Skeletal muscle satellite cell (primary cell): ENCODE results near the gene PDIA5.

Source experiments
- H3K27me3 ChIP-seq: 2 replicates; pipeline ENCODE4 v1.7.0; 2013; ENCODE audit warnings: low read length; ENCODE audit not compliant: control insufficient read depth, insufficient read depth
- H3K36me3 ChIP-seq: 2 replicates; pipeline ENCODE4 v1.7.0; 2013; ENCODE audit warnings: mild to moderate bottlenecking, control low read depth, low read length; ENCODE audit not compliant: insufficient read depth
- H3K4me1 ChIP-seq: 2 replicates; pipeline ENCODE4 v1.7.0; 2013; ENCODE audit warnings: low read length; ENCODE audit not compliant: control insufficient read depth, insufficient read depth
- H3K4me2 ChIP-seq: 2 replicates; pipeline ENCODE4 v1.7.0; 2013; ENCODE audit warnings: mild to moderate bottlenecking, low read length
- H3K4me3 ChIP-seq: 2 replicates; pipeline ENCODE4 v1.7.0; 2013; ENCODE audit warnings: low read length
- H3K9ac ChIP-seq: 2 replicates; pipeline ENCODE4 v1.7.0; 2013; ENCODE audit warnings: mild to moderate bottlenecking, low read depth, low read length, moderate library complexity
- H3K9me3 ChIP-seq: replicated peaks from 2 replicates; pipeline ENCODE4 v1.7.0; 2013; ENCODE audit warnings: mild to moderate bottlenecking, control low read depth, low read length

The PDIA5 gene

GRCh38 chr3:123044981-123045763 is 21.7 kb upstream of the PDIA5 start:
- Histone ChIP-seq H3K9ac (no peak overlapping the region), H3K27me3 (peaks cover 28% of the 10 kb centered on the region), H3K36me3 (no peaks in the 10 kb centered on the region), H3K9me3 (no peaks in the 10 kb centered on the region), H3K4me1 (peaks cover 23% of the 10 kb centered on the region), H3K4me2 (peak overlapping the region; percentile 46), H3K4me3 (peak overlapping the region; percentile 8)

DNA sequence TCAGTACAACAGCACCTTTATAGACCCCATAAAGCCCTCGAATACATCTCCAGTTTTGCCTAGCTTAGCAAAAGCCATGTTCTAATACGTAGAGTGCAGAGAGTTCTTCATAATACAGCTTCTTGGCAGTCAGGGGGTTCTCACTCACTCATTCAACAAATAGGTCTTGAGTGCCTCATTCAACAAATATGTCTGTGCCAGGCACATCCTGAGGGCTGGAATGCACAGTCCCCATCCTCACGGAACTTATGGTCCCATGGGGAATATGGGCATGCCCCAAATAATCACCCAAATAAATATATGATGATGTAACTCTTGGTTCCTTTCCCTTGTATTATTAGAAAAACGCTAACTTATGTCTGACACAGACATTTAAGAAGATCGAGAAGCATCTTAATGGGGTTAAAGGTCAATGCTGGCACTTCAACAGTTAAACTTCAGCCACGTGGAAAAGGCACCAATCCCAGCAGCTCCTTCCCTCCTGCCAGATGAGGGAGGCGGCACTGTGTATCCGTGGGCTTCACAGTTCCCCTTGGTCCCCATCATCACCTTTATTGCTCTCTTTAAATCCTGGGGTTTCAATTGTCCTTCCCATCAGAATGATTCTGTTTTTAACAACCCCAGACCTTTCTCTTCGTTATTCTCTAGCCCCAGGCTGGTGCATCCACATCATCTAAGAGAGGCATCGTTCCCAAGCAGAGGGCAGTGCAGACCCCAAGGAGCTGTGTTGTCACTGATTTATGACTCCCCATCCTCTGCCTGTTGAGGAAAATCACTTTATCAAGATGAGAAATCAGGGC is 20.4 kb upstream of the PDIA5 start:
- Histone ChIP-seq H3K27me3 (peaks cover 17% of the 10 kb centered on the region), H3K4me3 (no peak overlapping the region), H3K4me1 (peaks cover 25% of the 10 kb centered on the region), H3K4me2 (peak overlapping the region; percentile 46), H3K9ac (no peak overlapping the region), H3K9me3 (no peaks in the 10 kb centered on the region), H3K36me3 (no peaks in the 10 kb centered on the region)

DNA sequence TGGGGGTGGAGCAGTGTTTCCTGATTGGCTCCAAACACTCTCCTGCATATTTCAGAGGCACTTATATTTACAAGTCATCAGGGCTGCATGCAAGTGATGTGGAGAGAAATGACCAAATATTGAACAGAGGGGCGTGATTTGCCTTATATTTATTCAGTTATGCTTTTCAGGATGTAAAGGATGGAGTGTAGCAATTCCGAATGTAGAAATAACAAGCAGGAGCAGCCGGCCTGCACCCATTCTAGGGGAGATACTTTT is 19.8 kb upstream of the PDIA5 start:
- Histone ChIP-seq H3K4me3 (no peak overlapping the region), H3K9me3 (no peaks in the 10 kb centered on the region), H3K27me3 (peaks cover 11% of the 10 kb centered on the region), H3K9ac (no peak overlapping the region), H3K4me2 (no peak overlapping the region), H3K4me1 (peaks cover 28% of the 10 kb centered on the region), H3K36me3 (no peaks in the 10 kb centered on the region)

DNA sequence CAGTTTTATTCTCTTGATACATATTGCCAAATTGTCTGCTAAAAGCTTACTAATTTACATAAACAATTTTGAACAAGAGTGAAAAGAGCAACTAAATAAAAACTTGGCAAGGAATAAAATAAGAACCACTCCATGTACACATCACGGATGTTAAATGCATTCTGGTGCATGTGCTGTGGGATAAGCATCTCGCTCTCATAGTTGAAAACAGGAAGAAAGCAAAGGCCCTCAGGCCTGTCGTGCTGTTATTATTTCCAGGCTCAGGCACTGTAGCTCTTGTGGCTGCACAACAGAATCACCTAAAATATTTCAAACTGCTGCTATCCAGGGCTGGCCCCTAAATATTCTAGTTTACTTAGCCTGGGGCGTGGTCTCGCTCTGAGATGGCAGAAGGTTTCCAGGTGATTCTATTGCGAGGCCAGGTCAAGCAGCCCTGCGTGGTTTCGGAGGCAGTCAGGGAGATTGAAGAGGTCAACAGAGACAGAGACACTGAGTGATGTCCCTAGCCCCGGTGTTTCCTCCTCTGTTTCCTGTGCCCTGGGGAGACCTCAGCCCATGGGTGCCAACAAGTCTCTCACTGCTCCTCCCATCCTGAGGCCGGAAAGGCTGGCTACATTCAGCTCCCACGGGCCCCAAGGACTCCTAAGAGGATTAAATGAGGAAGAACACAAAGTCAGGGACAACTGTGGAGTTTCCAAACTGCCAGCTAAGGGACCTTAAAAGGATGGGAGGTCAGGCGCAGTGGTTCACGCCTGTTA is 18.2 kb upstream of the PDIA5 start:
- H3K27me3 ChIP-seq: no peaks in the 10 kb centered on the region
- H3K36me3 ChIP-seq: no peaks in the 10 kb centered on the region
- no peak overlapping the region for H3K9ac ChIP-seq
- H3K4me2 ChIP-seq: no peak overlapping the region
- no peak overlapping the region for H3K4me3 ChIP-seq
- no peaks in the 10 kb centered on the region for H3K9me3 ChIP-seq
- H3K4me1 ChIP-seq: peaks cover 36% of the 10 kb centered on the region

DNA sequence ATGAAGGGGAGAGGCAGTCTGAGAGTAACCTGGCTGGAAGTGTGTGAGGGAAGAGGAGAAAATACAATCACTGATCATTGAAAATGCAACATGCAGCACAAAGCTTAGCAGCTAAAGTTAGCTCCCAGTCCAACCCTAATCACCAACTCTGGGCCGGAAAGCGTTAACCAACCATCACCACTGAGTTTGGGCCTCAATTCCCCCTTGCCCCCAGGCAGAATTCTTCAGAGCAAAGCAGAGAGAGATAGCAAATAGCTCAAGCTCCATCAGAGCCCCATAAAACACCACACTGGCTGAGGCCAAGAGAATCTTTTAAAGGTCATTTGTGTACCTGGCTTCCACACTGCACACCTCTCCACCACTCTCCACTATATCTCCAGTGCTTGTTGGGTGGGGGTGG is 16.2 kb upstream of the PDIA5 start:
- H3K4me1 ChIP-seq: peaks cover 26% of the 10 kb centered on the region
- H3K4me2 ChIP-seq: no peak overlapping the region
- no peaks in the 10 kb centered on the region for H3K9me3 ChIP-seq
- H3K9ac ChIP-seq: no peak overlapping the region
- no peak overlapping the region for H3K4me3 ChIP-seq
- H3K27me3 ChIP-seq: peaks cover 7% of the 10 kb centered on the region
- H3K36me3 ChIP-seq: no peaks in the 10 kb centered on the region

DNA sequence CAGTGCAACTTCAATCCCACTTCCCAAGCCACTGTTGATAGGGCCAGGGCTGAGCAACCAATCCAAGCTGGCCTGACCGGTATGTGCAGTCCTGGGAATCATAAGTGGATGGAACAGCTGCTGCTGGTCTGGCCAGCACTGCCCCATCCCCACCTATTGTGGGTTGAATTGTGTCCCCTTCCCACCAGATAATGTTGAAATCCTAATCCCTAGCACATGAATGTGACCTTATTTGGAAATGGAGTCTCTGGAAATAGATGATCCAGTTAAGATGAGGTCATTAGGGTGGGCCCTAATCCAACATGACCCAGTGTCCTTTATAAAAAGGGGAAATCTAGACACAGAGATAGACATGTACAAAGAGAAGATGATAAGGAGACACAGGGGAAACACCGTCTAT is 13.7 kb upstream of the PDIA5 start:
- Histone ChIP-seq H3K4me2 (no peak overlapping the region), H3K9ac (no peak overlapping the region), H3K4me1 (peaks cover 17% of the 10 kb centered on the region), H3K27me3 (peaks cover 7% of the 10 kb centered on the region), H3K4me3 (no peak overlapping the region), H3K36me3 (no peaks in the 10 kb centered on the region), H3K9me3 (no peaks in the 10 kb centered on the region)

GRCh38 chr3:123054109-123054778 is 12.6 kb upstream of the PDIA5 start:
- H3K9ac ChIP-seq: no peak overlapping the region
- no peaks in the 10 kb centered on the region for H3K9me3 ChIP-seq
- no peak overlapping the region for H3K4me2 ChIP-seq
- no peaks in the 10 kb centered on the region for H3K36me3 ChIP-seq
- H3K4me1 ChIP-seq: peaks cover 17% of the 10 kb centered on the region
- H3K27me3 ChIP-seq: peaks cover 7% of the 10 kb centered on the region
- no peak overlapping the region for H3K4me3 ChIP-seq

DNA sequence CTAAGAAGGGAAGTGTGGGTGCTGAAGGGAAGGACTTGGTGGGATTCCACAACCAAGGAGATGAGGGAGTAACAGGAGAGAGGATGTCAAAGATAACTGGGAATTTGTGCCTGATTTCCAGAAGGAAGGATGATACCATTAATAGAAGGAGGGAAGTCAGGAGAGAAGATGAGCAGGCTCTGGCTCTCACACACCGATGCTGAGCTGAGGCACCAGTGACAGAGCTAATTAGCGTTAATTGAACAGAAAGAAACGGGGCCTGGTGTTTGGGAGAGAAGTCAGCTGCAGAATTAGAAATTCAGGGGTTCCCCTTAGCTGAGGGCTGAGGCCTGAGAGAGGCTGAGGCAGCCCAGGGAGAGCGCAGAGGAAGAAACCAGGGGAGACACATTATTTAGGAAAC is 11.9 kb upstream of the PDIA5 start:
- H3K36me3 ChIP-seq: no peaks in the 10 kb centered on the region
- H3K4me2 ChIP-seq: no peak overlapping the region
- peaks cover 13% of the 10 kb centered on the region for H3K27me3 ChIP-seq
- H3K9me3 ChIP-seq: no peaks in the 10 kb centered on the region
- H3K4me1 ChIP-seq: peaks cover 17% of the 10 kb centered on the region
- H3K4me3 ChIP-seq: no peak overlapping the region
- no peak overlapping the region for H3K9ac ChIP-seq

DNA sequence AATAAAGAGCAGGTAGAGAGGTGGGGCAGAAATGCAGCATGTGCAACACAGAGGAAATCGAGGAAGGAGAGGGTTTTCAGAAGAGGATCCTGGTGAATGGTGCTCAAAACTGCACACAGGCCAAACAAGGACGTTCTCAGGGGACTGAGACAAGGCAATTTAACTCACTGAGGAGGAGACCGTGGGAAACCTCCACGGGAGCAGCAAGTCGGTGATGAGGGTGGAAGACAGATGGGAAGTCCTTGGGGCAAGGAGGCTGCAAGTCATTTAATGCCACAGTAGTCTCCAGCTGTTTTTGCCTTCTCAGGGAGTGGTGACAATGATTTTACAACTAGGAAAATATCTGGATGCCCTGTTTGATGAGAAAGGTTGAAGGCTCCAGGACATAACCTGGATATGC is 11.5 kb upstream of the PDIA5 start:
- Histone ChIP-seq H3K27me3 (peaks cover 13% of the 10 kb centered on the region), H3K4me1 (peaks cover 17% of the 10 kb centered on the region), H3K4me2 (no peak overlapping the region), H3K9me3 (no peaks in the 10 kb centered on the region), H3K36me3 (no peaks in the 10 kb centered on the region), H3K4me3 (no peak overlapping the region), H3K9ac (no peak overlapping the region)

DNA sequence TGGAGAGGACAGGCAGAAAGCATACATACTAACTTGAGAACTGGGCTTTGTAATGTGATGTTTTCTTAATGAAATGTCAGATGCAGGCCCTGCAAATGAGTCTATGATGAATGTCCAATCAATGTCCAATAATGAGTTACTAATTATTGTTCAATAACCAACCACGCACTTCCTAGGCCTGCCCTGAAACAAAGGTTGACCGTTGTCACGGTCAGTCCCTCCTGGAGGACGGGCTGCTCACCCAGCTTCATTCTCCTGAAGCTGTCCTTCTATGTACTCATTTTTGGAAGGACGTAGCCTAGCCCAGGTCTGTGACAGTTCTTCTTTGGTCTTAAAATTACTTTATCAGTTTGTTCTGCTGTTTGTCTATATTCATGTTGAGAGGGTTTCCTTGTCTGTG is 8.3 kb upstream of the PDIA5 start:
- Histone ChIP-seq H3K9me3 (no peaks in the 10 kb centered on the region), H3K36me3 (no peaks in the 10 kb centered on the region)

GRCh38 chr3:123060054-123060453 is 6.8 kb upstream of the PDIA5 start:
- Histone ChIP-seq H3K4me1 (peaks cover 4% of the 10 kb centered on the region), H3K9ac (no peak overlapping the region), H3K36me3 (no peaks in the 10 kb centered on the region), H3K4me2 (no peak overlapping the region), H3K4me3 (no peak overlapping the region), H3K27me3 (peaks cover 39% of the 10 kb centered on the region), H3K9me3 (no peaks in the 10 kb centered on the region)

More for the DNA sequence above, 8.3 kb upstream of the PDIA5 start:
- Histone ChIP-seq H3K4me1 (peaks cover 4% of the 10 kb centered on the region), H3K4me2 (no peak overlapping the region), H3K9ac (no peak overlapping the region), H3K4me3 (no peak overlapping the region), H3K27me3 (peaks cover 30% of the 10 kb centered on the region)
